H1 (cell line): ENCODE data around the gene RABGAP1. TPM values are rescaled to one million over a fixed set of nuclear protein-coding genes. Genes with fewer than 3 reads are reported as not detected.

Source experiments
- CHD1 ChIP-seq: IDR thresholded peaks from 2 replicates; pipeline ENCODE4 v1.6.1; 2012; ENCODE audit warnings: low read depth, low read length, improper control_type of control experiment
- CHD7 ChIP-seq: fragments of 300-600 bp; sonication (generic); IDR thresholded peaks from 2 replicates; pipeline ENCODE4 v1.7.1; 2012; ENCODE audit warnings: low read length, moderate library complexity, mild to moderate bottlenecking, inconsistent platforms; ENCODE audit not compliant: insufficient replicate concordance
- PHF8 ChIP-seq: fragments of 200-600 bp; sonication (generic); conservative IDR thresholded peaks from 2 replicates; pipeline ENCODE4 v1.7.1; 2012; ENCODE audit warnings: low read depth, mild to moderate bottlenecking, inconsistent platforms, low read length, moderate library complexity
- TBP ChIP-seq: IDR thresholded peaks from 2 replicates; pipeline ENCODE4 v1.6.1; 2011; ENCODE audit warnings: low read depth, low read length, improper control_type of control experiment
- polyA plus RNA-seq, 7 experiments: library from polyadenylated mRNA; depleted of rRNA in 3 of 7; stranded (reverse) in 5 of 7; unstranded in 2 of 7; fragments of >200 nt in 5 of 7; fragments of 200-250 nt in 2 of 7; gene quantifications; 1 replicate in 5 of 7; 2 replicates in 1 of 7; 4 replicates in 1 of 7; pipeline versions ENCODE4 v1.2.1 to v1.2.3, GENCODE V29; 2011 to 2013; ENCODE audit warnings: missing spikeins in 2 of 7, mixed read lengths in 2 of 7
- total RNA-seq: library from RNA; stranded (reverse); fragmentation: NEBNext Ultra II Directional; extraction: Animal tissue kit (Norgen Biotek cat#: 25700); gene quantifications from 2 replicates; pipeline ENCODE4 v1.2.1, GENCODE V29; 2021

Gene RABGAP1
- total and polyA plus RNA-seq, 2 of the 8 experiments (the other 6 are each of a cell fraction or from before 2014, with no cell fraction given): 15.7 to 38.3 TPM

- TF ChIP-seq CHD7 (no peak), TBP (no peak), PHF8 (no peak), CHD1 (no peak)
Measured at GRCh38 chr9:122978601-122979000, 37.8 kb downstream of the RABGAP1 start (continued).
